HL-60 (cell line): Measurements from ENCODE around the gene SAP30BP.
A peak's percentile ranks its signal among the peaks of the same experiment; 100 is the strongest.

Experiments
- DNase-seq, 2 experiments: peaks; one replicate each; pipeline ENCODE4 v3.0.0-alpha.2; 2010 to 2020; ENCODE audit warnings: low read depth in 1 of 2, low spot score in 1 of 2
- H3K27ac ChIP-seq: fragments of 250-450 bp; sonication (Bioruptor Pico); replicated peaks from 2 replicates; pipeline ENCODE4 v1.5.1; 2020; ENCODE audit warnings: mild to moderate bottlenecking, moderate library complexity
- H3K27me3 ChIP-seq: fragments of 250-450 bp; sonication (Bioruptor Pico); 2 replicates; pipeline ENCODE4 v1.5.1; 2021; ENCODE audit warnings: mild to moderate bottlenecking, moderate library complexity; ENCODE audit not compliant: insufficient read depth, poor library complexity, severe bottlenecking
- H3K4me3 ChIP-seq: replicated peaks from 2 replicates; pipeline ENCODE4 v1.5.1; 2011; ENCODE audit warnings: mild to moderate bottlenecking, control low read depth, low read length; ENCODE audit not compliant: insufficient read depth
- GABPA ChIP-seq: IDR thresholded peaks from 2 replicates; pipeline ENCODE4 v1.6.1; 2012; ENCODE audit warnings: low read depth
- POLR2AphosphoS5 ChIP-seq: IDR thresholded peaks from 2 replicates; pipeline ENCODE4 v1.6.1; 2012; ENCODE audit warnings: low read depth
- REST ChIP-seq: IDR thresholded peaks from 2 replicates; pipeline ENCODE4 v1.6.1; 2012; ENCODE audit warnings: low read depth; ENCODE audit not compliant: insufficient replicate concordance
- SPI1 ChIP-seq: IDR thresholded peaks from 2 replicates; pipeline ENCODE4 v1.6.1; 2012; ENCODE audit warnings: low read depth, mild to moderate bottlenecking, borderline replicate concordance
- TF ChIP-seq, protein P1 (sequence below): IDR thresholded peaks from one replicate; pipeline ENCODE4 v1.5.1; 2011; ENCODE audit warnings: low read length, control low read depth, inconsistent platforms; ENCODE audit not compliant: insufficient read depth

The SAP30BP gene

DNA sequence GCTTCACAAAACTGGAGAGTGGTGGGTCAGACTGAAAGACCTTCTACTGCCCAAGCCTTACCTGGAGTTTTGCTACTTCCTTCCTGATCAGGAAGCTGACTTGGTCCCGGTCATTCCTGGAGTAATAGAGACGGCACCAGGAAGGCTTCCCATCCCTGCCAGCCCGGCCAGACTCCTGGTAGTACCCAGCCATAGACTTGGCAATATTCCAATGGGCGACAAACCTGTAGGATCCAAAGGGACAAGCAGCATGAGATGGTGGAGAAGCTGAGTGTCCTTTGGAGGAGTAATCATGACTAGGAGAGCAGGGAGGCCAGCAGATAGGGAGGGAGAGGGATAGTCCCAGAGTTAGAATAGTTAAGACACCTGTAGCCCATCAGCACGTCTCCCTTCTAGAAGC lies 8.9 kb upstream of the SAP30BP start:
- Histone ChIP-seq H3K27me3 (no peaks in the 10 kb centered on the region), H3K4me3 (no peak overlapping the region), H3K27ac (no peak overlapping the region)
- DNase-seq = no peak
- TF ChIP-seq SPI1 (no peak), REST (no peak)

DNA sequence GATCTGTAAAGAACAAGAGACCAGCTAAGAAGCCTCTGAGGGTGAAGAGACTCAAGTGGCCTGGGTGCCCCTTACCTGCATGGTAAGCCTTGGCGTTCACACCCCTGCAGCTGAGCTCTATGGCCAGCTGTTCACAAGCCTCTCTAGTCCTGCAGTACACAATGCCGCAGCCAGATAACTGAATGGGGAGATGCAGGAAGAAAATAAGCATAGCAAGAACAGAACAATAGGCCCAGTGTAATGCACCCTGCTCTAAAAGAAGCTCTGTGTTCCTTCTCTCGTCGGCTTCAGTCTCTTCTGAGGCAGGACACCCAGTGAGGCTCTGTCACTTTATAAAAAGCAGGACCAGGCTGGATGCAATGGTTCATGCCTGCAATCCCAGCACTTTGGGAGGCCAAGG lies 5.6 kb upstream of the SAP30BP start:
- TF ChIP-seq, protein P1, sequence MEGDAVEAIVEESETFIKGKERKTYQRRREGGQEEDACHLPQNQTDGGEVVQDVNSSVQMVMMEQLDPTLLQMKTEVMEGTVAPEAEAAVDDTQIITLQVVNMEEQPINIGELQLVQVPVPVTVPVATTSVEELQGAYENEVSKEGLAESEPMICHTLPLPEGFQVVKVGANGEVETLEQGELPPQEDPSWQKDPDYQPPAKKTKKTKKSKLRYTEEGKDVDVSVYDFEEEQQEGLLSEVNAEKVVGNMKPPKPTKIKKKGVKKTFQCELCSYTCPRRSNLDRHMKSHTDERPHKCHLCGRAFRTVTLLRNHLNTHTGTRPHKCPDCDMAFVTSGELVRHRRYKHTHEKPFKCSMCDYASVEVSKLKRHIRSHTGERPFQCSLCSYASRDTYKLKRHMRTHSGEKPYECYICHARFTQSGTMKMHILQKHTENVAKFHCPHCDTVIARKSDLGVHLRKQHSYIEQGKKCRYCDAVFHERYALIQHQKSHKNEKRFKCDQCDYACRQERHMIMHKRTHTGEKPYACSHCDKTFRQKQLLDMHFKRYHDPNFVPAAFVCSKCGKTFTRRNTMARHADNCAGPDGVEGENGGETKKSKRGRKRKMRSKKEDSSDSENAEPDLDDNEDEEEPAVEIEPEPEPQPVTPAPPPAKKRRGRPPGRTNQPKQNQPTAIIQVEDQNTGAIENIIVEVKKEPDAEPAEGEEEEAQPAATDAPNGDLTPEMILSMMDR = no peak
- TF ChIP-seq REST (no peak), SPI1 (no peak), POLR2AphosphoS5 (no peak), GABPA (no peak)
- no peak overlapping the region for H3K27ac ChIP-seq
- no peak overlapping the region for H3K4me3 ChIP-seq
- H3K27me3 ChIP-seq = no peaks in the 10 kb centered on the region
- DNase-seq = no peak

GRCh38 chr17:75662511-75662910 lies 4.6 kb upstream of the SAP30BP start:
- no peak overlapping the region for H3K4me3 ChIP-seq
- TF ChIP-seq GABPA (no peak), REST (no peak), POLR2AphosphoS5 (no peak), SPI1 (no peak)
- TF ChIP-seq, protein P1 = no peak
- H3K27me3 ChIP-seq = no peaks in the 10 kb centered on the region
- H3K27ac ChIP-seq = no peak overlapping the region
- no peak for DNase-seq

DNA sequence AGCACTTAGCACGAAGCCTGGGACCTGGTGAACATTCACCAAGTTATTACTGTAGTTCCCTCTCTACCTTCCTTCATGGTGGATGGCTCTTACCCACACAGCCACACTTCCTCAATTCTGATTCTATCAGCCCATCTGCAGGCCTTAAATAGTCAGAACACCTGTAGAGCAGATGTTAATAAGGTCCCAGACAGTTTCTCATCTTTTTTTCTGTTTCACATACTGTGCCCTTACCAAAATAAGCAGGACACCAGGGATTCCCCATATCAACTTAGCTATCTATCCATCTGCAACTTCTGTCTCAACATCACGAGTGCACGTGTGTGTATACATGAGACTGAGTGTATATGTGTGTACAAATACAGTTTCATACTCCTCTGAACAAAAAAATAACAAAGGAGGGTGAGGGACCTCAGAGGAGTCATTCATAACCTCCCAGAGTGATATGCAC lies 3.0 kb upstream of the SAP30BP start:
- Histone ChIP-seq H3K27me3 (no peaks in the 10 kb centered on the region), H3K4me3 (no peak overlapping the region), H3K27ac (no peak overlapping the region)
- TF ChIP-seq GABPA = no peak
- TF ChIP-seq POLR2AphosphoS5 = no peak
- TF ChIP-seq, protein P1 = no peak
- peak; percentile 90 for TF ChIP-seq SPI1
- DNase-seq = no peak
